Activated B cell treated with CpG ODN at 0.5 μM for 24 hours (primary cell): ENCODE measurements around the gene CCDC33. TPM values are rescaled to one million over a fixed set of nuclear protein-coding genes. Genes with fewer than 3 reads are reported as not detected.
A peak's percentile ranks its signal among the peaks of the same experiment; 100 is the strongest.

Source experiments
- ATAC-seq: fragments of 200-7000 bp; cut with Tn5 transposase; one replicate; pipeline ENCODE4 v1.10.0; 2021; ENCODE audit warnings: low read depth, mild to moderate bottlenecking, moderate library complexity
- CTCF ChIA-PET: fragments of 350-600 bp; sonication (Branson Sonifier 250); formaldehyde crosslinking; loops from one replicate; lab custom pipeline; 2021; ENCODE audit warnings: antibody characterized with exemption; lab: Charles Lee
- POLR2A ChIA-PET: fragments of 350-600 bp; sonication (Branson Sonifier 250); formaldehyde crosslinking; loops from one replicate; lab custom pipeline; 2021; ENCODE audit warnings: antibody characterized with exemption; lab: Charles Lee
- DNase-seq: peaks from one replicate; pipeline ENCODE4 v3.0.0; 2022
- H3K27ac Mint-ChIP-seq: one replicate; pipeline ENCODE4 v1.8.0; 2020; ENCODE audit warnings: mixed read lengths
- H3K27me3 Mint-ChIP-seq: one replicate; pipeline ENCODE4 v1.8.0; 2021; ENCODE audit warnings: mixed read lengths
- H3K36me3 Mint-ChIP-seq: one replicate; pipeline ENCODE4 v1.8.0; 2021; ENCODE audit warnings: low read depth, mixed read lengths
- H3K4me1 Mint-ChIP-seq: one replicate; pipeline ENCODE4 v1.8.0; 2021; ENCODE audit warnings: mixed read lengths
- H3K4me3 Mint-ChIP-seq: one replicate; pipeline ENCODE4 v1.8.0; 2020; ENCODE audit warnings: mild to moderate bottlenecking, mixed read lengths
- H3K9me3 Mint-ChIP-seq: one replicate; pipeline ENCODE4 v1.8.0; 2020; ENCODE audit warnings: mixed read lengths
- intact Hi-C: fragments of 100-400 bp; cut with micrococcal nuclease; formaldehyde crosslinking; loops from one replicate; pipeline ENCODE4 v1.15.1; 2024
- total RNA-seq: library from RNA; stranded (reverse); gene quantifications from 2 replicates; pipeline ENCODE4 v1.2.3, GENCODE V29; 2022
- TF ChIP-seq, protein P1 (sequence below): fragments of 200-600 bp; IDR thresholded peaks from one replicate; pipeline ENCODE4 v1.8.0; 2022; ENCODE audit warnings: antibody characterized with exemption, mild to moderate bottlenecking

CCDC33 gene
- total RNA-seq, 1 donor from 2014 or later, result not detected

DNA sequence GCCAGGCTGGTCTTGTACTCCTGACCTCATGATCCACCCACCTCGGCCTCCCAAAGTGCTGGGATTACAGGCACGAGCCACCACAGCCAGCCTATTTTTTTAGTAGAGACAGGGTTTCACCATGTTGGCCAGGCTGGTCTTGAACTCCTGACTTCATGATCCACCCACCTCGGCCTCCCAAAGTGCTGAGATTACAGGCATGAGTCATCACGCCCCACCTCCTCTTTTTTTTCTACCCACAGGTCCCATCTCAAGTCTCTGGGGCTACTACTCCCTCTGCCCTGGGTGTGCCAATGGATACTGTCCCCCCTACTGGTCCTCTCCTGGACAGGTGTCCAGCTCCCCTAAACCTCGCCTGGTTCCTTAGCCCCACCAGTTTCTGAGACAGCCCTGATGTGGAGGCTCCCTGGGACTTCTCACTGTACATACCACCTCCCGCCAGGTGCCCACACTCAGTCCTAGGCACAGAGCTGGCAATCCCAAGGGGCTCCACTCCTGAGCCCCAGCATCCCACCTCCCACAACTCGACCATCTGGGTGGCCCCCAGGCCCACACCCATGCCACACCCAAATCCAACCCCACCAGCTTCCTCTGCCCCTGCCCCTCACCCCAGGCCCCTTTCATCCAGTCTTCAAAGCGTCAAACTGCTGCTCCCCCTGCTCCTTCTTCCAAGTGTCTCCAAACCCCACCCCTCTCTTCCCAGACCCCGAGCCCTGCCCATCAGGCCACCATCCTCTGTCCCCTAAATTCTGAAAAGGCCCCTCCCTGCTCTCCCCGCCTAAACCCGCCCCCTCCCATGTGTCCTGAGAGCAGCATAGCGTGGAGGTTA, 144.4 kb downstream of the CCDC33 start:
- TF ChIP-seq, protein P1, sequence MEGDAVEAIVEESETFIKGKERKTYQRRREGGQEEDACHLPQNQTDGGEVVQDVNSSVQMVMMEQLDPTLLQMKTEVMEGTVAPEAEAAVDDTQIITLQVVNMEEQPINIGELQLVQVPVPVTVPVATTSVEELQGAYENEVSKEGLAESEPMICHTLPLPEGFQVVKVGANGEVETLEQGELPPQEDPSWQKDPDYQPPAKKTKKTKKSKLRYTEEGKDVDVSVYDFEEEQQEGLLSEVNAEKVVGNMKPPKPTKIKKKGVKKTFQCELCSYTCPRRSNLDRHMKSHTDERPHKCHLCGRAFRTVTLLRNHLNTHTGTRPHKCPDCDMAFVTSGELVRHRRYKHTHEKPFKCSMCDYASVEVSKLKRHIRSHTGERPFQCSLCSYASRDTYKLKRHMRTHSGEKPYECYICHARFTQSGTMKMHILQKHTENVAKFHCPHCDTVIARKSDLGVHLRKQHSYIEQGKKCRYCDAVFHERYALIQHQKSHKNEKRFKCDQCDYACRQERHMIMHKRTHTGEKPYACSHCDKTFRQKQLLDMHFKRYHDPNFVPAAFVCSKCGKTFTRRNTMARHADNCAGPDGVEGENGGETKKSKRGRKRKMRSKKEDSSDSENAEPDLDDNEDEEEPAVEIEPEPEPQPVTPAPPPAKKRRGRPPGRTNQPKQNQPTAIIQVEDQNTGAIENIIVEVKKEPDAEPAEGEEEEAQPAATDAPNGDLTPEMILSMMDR, result no peak

GRCh38 chr15:74381190-74381453, 145.0 kb downstream of the CCDC33 start:
- no peak for ATAC-seq
- Mint-ChIP-seq H3K27me3 (no peaks in the 10 kb centered on the region), H3K9me3 (no peaks in the 10 kb centered on the region), H3K4me3 (no peak overlapping the region), H3K36me3 (no peaks in the 10 kb centered on the region), H3K27ac (no peak overlapping the region), H3K4me1 (peaks cover 59% of the 10 kb centered on the region)
- DNase-seq, result no peak
- ChIA-PET POLR2A (interaction anchor here (0.5 to 14.2 kb wide), 4 partner anchors 19 to 234 kb away, joined by 3 to 563 read pairs (median 109); partner anchors contain the start of gene SEMA7A), CTCF (interaction anchor here (1.1 to 12.5 kb wide), 7 partner anchors 14 to 388 kb away, joined by 3 to 403 read pairs (median 21); partner anchors contain the start of genes SEMA7A and UBL7)
- TF ChIP-seq, protein P1, result no peak
- intact Hi-C loops, result no loop called here

More for the DNA sequence above, 144.4 kb downstream of the CCDC33 start:
- no peak overlapping the region for H3K27ac Mint-ChIP-seq
- intact Hi-C loops, result no loop called here
- no peaks in the 10 kb centered on the region for H3K9me3 Mint-ChIP-seq
- H3K27me3 Mint-ChIP-seq, result no peaks in the 10 kb centered on the region
- CTCF ChIA-PET, result interaction anchor here (1.1 to 12.5 kb wide), 4 partner anchors 55 to 388 kb away, joined by 3 to 403 read pairs (median 20); partner anchors contain the start of genes SEMA7A and UBL7
- ATAC-seq (no peak), DNase-seq (no peak)
- POLR2A ChIA-PET, result interaction anchor here (0.5 to 14.2 kb wide), 4 partner anchors 20 to 234 kb away, joined by 3 to 563 read pairs (median 109); partner anchors contain the start of gene SEMA7A
- H3K36me3 Mint-ChIP-seq, result no peaks in the 10 kb centered on the region
- H3K4me1 Mint-ChIP-seq, result peaks cover 56% of the 10 kb centered on the region
- H3K4me3 Mint-ChIP-seq, result no peak overlapping the region

GRCh38 chr15:74381481-74381880, 145.4 kb downstream of the CCDC33 start:
- Mint-ChIP-seq H3K9me3 (no peaks in the 10 kb centered on the region), H3K36me3 (no peaks in the 10 kb centered on the region), H3K4me1 (peaks cover 62% of the 10 kb centered on the region), H3K27me3 (no peaks in the 10 kb centered on the region), H3K4me3 (no peak overlapping the region), H3K27ac (no peak overlapping the region)
- no peak for ATAC-seq
- ChIA-PET POLR2A (interaction anchor here (0.6 to 14.2 kb wide), 6 partner anchors 19 to 413 kb away, joined by 3 to 563 read pairs (median 10); partner anchors contain the start of gene SEMA7A), CTCF (interaction anchor here (1.1 to 12.5 kb wide), 8 partner anchors 14 to 387 kb away, joined by 3 to 403 read pairs (median 20); partner anchors contain the start of genes SEMA7A and UBL7)
- DNase-seq, result no peak
- intact Hi-C loops, result no loop called here
- TF ChIP-seq, protein P1, result no peak

DNA sequence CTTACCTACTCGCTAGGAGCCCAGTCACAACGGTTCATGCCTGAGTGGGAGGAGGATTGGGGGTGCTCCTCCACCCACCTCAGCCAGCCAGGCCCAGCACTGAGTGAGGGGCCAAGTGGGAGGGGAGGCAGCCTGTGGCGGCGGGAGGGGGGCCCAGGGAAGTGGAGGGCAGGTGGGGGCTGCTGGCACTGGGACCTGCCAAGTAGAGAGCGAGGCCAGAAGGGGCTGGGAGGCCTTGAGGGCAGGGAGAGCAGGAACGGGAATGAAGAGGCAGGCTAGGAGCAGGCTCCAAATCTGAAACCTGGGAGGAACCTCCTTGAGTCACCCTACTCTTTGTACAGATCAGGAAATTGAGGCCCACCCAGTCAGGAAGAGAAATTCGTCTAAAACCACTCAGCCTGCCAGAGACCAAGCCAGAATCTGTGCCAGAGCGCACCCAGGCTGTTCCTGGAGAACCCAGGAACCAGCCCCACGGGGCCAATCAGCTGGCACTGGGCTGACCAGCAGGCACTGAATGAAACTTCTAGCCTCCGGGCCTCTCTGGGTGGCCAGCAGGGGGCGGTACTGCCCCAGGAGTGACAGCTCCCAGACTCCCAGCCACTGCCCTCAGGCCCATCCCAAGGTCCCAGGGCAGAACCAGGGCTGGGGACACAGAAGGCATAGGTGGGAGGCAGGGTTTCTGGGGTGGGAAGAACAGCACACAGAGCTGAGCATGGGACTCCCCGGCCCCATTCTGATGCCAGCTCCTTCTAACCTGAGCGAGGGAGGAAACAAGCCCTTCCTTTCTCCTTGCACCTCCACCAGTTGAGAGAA, 146.1 kb downstream of the CCDC33 start:
- DNase-seq, result peak; percentile 76
- peak overlapping the region; percentile 97 for H3K27ac Mint-ChIP-seq
- H3K9me3 Mint-ChIP-seq, result no peaks in the 10 kb centered on the region
- H3K4me3 Mint-ChIP-seq, result no peak overlapping the region
- CTCF ChIA-PET, result interaction anchor here (0.5 to 12.5 kb wide), 24 partner anchors 8 to 1072 kb away, joined by 3 to 403 read pairs (median 4); partner anchors contain the start of genes ARID3B, CLK3, SEMA7A and UBL7
- intact Hi-C loops, result loop anchor here (1.0 kb wide), 3 partner anchors 8 to 107 kb away; no protein-coding TSS in a partner anchor
- H3K4me1 Mint-ChIP-seq, result peaks cover 70% of the 10 kb centered on the region
- POLR2A ChIA-PET, result interaction anchor here (0.5 to 14.2 kb wide), 9 partner anchors 18 to 1925 kb away, joined by 3 to 563 read pairs (median 4); partner anchors contain the start of genes SEMA7A and UBL7
- H3K27me3 Mint-ChIP-seq, result no peaks in the 10 kb centered on the region
- TF ChIP-seq, protein P1, result peak; percentile 67
- no peaks in the 10 kb centered on the region for H3K36me3 Mint-ChIP-seq
- ATAC-seq, result no peak
